Glomerular visceral epithelial cell (primary cell): ENCODE data around the gene RARB.

Source experiments
- DNase-seq: peaks from one replicate; pipeline ENCODE4 v3.0.0-alpha.2; 2016; ENCODE audit errors: extremely low spot score

The RARB gene

GRCh38 chr3:25448750-25449692 lies 21.0 kb downstream of the RARB start:
- peak; percentile 56 for DNase-seq

DNA sequence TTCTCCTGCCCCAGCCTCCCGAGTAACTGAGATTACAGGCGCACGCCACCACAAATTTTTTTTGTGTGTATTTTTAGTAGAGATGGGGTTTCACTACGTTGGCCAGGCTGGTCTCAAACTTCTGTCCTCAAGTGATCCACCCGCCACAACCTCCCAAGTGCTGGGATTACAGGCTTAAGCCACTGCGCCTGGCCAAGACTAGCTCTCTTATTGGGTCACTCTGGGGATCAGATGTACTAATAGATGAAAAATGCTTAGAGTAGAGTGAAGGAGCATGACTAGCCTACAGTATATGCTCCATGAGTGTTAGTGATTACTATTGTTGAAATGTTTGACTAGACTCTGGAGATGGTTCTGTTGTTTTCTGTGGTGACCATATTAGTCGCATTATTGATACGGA lies 21.8 kb downstream of the RARB start:
- DNase-seq: no peak

DNA sequence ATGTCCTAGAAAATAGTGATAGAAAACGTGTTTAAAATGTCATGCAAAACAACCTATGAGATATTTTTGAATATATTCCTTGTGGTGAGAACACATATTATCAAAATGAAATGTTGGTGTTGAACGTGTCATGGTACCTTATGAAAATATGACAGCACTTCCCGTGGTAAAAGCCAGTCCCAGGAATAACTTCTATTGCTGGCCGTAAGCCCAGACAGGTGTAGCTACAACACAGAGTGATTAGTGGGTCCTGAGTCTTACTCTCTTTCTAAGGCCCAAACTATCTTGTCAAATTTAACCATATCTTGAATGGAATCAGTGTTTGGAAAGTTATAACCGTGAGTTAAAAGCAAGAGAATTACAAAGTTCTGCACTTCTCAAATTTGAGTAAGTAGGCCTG lies 24.1 kb downstream of the RARB start:
- no peak for DNase-seq

GRCh38 chr3:25452740-25453139 lies 24.7 kb downstream of the RARB start:
- no peak for DNase-seq

GRCh38 chr3:25453619-25454004 lies 25.5 kb downstream of the RARB start:
- no peak for DNase-seq

GRCh38 chr3:25454005-25454927 lies 26.2 kb downstream of the RARB start:
- no peak for DNase-seq

GRCh38 chr3:25455441-25456132 lies 27.5 kb downstream of the RARB start:
- DNase-seq: no peak

DNA sequence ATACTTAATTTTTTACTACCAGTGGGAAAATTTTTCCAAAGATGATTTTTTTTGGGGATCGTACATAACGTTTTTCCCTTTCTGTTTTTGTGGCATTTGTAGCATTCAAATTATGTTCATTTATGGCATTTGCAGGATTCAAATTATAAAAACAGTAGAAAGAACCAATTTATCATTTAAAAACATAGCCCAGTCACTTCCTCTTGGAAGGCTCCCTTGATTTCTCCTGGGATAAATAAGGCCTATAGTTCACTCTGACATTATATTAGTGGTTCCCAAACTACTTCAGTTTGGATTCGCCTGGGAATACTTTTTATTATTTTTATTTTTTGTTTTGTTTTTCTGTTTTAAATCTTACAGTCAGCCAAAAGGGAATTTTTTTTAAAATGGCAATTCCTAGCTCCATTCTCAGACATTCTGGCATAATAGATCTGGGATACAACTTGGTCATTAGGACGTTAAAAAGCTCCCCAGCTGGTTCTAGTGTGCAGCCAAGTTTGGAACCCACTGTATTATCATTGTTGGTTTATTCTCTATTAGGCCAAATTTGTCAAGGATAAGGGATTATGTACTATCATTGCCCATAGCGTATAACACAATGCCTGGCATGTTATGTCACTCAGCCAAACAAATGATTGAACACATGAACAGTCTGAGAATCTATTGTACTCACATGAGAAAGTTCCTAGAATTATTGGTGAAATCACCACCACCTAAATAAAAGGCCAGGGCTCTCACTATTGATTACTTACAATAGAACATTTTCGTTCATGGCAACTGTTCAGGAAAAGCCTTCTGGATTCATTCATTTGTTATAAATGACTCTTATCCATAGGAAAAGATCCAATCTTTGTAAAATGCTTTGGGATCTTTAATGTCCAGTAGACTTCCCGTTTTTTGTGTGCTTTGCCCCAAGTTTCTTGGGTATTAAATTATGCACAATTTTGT lies 28.9 kb downstream of the RARB start:
- DNase-seq: no peak

- DNase-seq: no peak
Observed at GRCh38 chr3:25457671-25458419, 29.8 kb downstream of the RARB start.

GRCh38 chr3:25458420-25458814 lies 30.4 kb downstream of the RARB start:
- no peak for DNase-seq

- no peak for DNase-seq
Observed at GRCh38 chr3:25460751-25461150, 32.7 kb downstream of the RARB start.

- DNase-seq: no peak
Observed at GRCh38 chr3:25461946-25462345, 33.9 kb downstream of the RARB start.

- DNase-seq: no peak
Observed at GRCh38 chr3:25462495-25462894, 34.4 kb downstream of the RARB start.

GRCh38 chr3:25463836-25464418 lies 35.9 kb downstream of the RARB start:
- DNase-seq: no peak

GRCh38 chr3:25465266-25465860 lies 37.3 kb downstream of the RARB start:
- no peak for DNase-seq

GRCh38 chr3:25468866-25469319 lies 40.8 kb downstream of the RARB start:
- no peak for DNase-seq

DNA sequence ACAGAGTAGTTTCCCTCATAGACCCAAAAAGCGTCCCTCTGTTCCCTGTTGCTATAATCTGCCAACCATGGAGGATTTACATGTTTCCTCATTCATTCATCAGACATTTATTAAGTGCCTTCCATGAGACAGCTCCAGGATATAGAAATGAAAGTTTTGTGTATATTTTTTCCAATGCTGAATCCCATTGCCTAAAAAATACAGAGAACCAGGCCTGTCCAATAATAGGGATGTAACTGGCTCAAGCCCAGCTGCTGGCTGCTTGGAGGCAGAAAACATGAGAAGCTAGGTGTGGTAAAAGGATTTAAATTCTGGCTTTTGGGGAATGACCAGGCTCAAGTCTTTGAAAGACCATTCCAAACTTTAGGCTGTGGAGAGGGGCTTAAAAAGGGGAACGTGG lies 41.5 kb downstream of the RARB start:
- DNase-seq: no peak

DNA sequence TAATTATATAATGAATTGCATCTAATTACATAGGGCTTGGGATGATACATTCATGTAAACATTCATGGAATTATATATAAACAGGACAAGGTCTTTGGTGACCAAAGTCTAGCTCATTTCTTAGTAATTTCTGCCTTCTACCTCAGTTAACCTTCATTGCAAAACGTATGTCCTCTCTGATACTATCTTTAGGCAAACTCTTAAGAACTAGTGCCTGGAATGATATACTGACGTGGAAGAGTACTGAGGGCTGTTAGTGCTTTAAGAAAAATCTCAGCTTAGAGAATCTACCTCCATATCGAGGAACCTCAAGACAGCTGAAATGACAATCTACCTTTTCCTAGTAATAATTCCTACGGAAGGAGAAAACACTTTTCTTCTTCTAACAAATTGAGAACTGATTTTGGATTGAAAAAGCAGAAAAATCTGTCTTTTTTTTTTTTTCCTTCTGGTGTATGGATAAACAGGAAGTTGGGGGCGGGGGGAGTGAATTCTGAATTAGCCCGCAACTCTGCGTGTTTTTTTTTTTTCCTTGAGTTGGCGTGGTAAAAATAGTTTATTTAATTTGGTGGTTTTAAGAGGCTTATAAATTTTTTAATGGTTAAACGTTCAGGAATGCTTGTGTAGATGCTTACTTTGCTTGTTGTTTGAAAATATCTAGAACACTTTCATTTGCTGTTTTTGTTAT lies 43.2 kb downstream of the RARB start:
- no peak for DNase-seq

- DNase-seq: no peak
Observed at GRCh38 chr3:25472153-25472552, 44.1 kb downstream of the RARB start.
